Nucleus accumbens (tissue), 56 donors: ENCODE results near the gene FMOD.

Experiments
- DNase-seq, 56 donors: peaks; one replicate each; lab custom pipeline; 2025; lab: John Stamatoyannopoulos, UW

Gene FMOD

GRCh38 chr1:203351037-203351625, at the start of gene FMOD:
FMOD (minus strand) TSS chr1:203351122; CDS start chr1:203348270, 2,852 bp downstream.
- DNase-seq = no peak

- no peak for DNase-seq
Measured at GRCh38 chr1:203396595-203397194, 45.8 kb upstream of the FMOD start.

DNA sequence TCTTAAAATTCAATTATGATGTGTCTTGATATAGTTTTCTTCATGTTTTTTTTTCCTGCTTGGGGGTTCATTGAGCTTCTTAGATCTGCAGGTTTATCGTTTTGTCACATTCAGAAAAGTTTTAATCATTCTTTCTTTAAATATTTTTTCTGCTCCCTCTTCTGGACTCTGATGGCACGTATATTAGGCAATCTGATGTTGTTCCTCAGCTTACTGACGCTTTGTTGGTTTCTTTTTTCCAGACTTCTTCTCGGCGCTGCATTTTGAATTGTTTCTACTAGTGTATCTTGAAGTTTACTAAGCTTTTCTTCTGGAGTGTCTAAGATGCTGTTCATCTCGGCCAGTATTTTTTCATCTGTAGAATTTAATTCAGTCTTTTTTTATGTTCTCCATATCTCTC, 44.8 kb upstream of the FMOD start:
- DNase-seq = no peak

GRCh38 chr1:203390298-203390697, 39.4 kb upstream of the FMOD start:
- no peak for DNase-seq

- no peak for DNase-seq
Measured at GRCh38 chr1:203388683-203389082, 37.8 kb upstream of the FMOD start.

DNA sequence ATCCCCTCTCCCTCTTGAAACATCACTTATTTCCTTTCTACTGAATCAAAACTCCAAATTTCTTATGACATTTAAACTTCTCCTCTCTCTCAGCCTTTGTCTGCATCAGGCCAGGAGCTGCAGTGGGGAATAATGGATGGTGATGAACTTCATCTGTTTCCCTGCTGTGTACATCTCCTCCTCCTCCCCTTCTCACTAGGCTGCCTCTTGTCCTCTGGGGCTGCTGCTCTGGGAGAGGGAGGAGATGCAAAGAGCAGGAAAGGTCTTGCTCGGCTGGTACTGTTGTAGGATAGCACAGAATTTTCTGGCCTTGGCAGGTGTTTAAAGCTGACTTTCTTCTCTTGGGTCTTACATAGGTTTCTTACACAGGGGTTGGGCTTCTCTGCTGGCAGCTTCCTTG, 31.1 kb upstream of the FMOD start:
- DNase-seq = no peak

- no peak for DNase-seq
Measured at GRCh38 chr1:203381151-203381751, 30.3 kb upstream of the FMOD start.

DNA sequence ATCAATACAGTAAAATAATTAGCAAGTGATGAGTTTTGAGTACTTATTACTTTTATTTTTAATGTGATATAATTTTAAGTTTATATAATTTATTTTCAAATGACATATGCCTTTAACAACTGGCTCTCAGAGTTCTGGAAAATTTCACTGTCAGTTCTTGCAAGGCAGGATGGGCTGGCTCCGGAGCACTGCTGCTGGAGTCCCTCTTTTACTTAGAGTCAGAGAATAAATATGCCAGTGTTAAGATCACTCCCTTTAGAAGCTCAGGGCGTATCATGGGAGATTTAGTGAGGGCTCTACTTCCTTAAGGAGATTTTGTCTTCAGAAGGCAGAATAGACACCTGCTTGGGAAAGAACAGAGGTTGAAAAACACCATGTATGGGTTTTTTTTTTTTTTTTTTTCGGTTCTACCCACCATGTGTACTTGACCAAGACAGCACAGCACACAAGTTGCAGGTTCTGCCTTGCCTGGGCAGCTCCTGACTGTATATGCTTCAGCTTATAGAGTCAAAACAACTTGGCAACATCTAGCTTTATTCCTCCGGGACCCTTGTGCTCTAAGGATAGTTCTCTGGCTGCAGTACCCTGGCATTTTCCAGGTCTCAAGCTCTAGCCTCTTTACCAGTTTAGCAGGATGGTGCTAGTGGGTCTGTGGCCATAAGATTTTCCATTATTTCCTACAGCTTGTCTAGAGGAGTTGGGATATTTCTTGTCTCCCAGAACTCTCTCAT, 29.7 kb upstream of the FMOD start:
- DNase-seq = no peak

DNA sequence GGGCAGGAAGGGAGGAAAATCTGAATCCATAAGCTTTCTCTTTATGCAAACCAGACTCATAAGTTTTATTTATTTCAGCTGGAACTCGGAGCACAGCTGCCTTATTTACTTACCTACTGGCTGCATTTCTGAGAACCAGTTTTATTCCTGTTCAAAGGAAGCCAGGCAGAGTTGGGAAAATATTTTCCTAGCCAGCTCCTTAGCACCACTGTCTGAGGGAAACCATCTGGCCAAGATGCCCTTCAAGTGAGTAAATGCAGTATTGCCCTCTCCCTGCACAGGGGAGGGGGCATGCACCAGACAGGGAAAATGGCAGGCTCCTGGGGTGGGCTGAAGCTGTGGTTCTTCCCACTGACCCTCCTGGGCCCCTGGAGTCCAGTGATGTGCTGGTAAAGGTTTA, 28.9 kb upstream of the FMOD start:
- no peak for DNase-seq

DNA sequence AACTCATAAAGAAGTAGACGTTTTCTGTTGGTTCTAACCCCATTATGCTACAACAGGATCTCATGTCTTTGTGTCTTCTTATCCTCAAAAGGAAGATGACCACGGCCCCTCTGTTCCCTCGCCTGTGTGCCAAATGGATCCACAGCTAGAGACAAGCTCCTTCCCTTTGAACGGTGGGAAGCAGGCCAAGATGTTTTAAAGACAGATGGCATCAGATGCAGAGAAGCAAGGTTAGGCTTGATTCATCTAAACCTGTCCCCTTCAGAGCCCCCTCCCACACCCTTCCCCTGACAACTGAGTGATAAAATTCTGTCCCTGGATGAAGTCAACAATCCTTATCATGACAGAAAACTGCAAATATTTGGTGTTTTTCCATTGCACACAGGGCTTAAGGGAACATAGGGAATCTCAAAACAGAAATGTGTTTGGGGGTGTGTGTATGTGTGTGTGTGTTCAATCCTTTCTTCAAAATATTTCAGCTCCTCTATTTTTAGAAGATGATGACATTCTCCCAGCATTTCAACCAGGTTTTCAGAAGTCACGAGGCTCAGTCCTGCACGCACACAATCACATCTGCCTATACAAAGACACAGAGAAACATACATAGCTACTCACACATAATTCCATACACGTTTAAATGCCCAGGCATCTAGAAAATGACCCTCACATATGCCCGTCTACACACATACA, 27.8 kb upstream of the FMOD start:
- DNase-seq = no peak

- no peak for DNase-seq
Measured at GRCh38 chr1:203373991-203374390, 23.1 kb upstream of the FMOD start.

- no peak for DNase-seq
Measured at GRCh38 chr1:203373002-203373401, 22.1 kb upstream of the FMOD start.

DNA sequence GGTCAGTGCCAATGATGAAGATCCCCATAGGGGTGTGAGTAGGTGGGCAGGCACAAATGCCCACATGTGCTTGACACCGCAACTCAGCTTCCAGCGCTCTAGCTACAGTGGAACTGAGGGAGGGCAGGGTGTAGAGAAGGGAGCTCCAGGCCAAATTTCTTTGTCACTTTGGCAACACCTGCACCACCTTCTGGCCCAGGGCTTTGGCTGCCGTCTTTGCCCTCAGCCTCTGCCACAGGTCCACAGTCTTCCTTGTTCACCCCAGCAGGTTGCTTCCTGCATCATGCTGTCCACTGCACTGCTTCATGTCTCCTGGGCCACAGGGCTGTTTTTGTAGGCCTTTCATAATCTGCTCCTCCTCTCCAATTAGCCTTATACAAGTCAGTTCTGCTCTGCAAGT, 20.4 kb upstream of the FMOD start:
- DNase-seq = no peak

DNA sequence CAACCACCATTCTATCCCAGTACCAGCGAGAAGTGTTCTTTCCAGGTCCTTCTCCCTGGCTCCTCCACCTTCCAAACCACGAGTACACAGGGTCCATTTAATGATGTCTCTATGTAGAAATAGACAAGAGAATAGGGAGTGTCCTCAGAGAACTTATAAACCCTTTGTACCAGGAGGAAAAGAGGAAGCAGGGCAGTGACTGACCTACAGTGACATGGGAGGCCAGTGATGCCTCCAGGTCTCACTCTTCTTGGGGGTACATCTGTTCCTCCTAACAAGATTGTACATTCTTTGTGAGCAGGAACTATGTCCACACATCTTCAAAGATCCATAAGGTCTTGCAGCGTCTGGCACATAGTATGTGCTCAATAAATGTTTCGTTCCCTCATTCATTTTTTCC, 18.7 kb upstream of the FMOD start:
- DNase-seq = no peak

- DNase-seq = no peak
Measured at GRCh38 chr1:203368624-203369451, 17.9 kb upstream of the FMOD start.

- DNase-seq = peak in 14 of 56 donors; percentile 6 to 54 (median 20)
Measured at GRCh38 chr1:203367057-203367456, 16.1 kb upstream of the FMOD start.

DNA sequence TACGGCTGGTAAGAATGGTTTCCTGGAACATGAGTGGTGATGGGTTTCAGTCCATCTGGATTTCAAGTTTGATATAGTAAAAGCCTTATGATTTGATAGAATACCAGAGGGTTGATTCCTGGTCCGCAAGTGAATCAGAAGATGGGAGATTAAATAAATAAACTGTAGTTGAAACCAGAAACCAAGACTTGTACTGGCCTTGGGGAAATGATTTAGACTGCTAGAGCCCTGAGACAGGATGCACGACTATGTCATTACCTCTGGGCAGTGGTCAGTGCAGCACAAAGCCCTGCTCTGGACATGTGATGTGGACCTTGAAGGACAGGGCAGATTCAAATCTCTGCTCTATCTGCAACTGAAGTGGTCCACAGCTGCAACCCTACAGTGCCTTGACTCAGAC, 15.6 kb upstream of the FMOD start:
- DNase-seq = no peak

- no peak for DNase-seq
Measured at GRCh38 chr1:203364806-203365205, 13.9 kb upstream of the FMOD start.

GRCh38 chr1:203364094-203364801, 13.3 kb upstream of the FMOD start:
- no peak for DNase-seq

DNA sequence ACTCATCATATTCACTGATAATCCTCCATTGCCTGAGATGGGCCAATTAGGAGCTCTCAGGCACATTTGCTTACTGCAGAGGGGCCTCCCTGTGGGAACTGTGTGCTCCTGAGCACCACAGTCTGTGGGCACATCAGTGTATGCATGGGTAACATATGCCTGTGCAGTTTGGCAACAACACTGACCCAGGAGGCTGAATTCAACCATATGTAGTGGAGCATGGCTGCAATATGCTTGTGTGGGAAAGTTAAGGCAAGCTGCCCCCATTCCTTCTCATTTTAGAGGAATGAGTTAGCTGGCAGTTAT, 11.8 kb upstream of the FMOD start:
- DNase-seq = no peak
